Fibroblast of the aortic adventitia (primary cell): ENCODE measurements around the gene SIRT5. TPM values are rescaled to one million over a fixed set of nuclear protein-coding genes. Genes with fewer than 3 reads are reported as not detected.

Experiments
- DNase-seq: peaks from one replicate; pipeline ENCODE4 v3.0.0-alpha.2; 2010; ENCODE audit warnings: low read depth
- H3K4me3 ChIP-seq: 2 replicates; pipeline ENCODE4 v1.5.1; 2011; ENCODE audit warnings: low read depth, mild to moderate bottlenecking, control low read depth, low read length, moderate library complexity
- total RNA-seq: library from RNA; depleted of rRNA; stranded (reverse); fragments of >200 nt; gene quantifications from 2 replicates; pipeline ENCODE4 v1.2.3, GENCODE V29; 2012; ENCODE audit warnings: low replicate concordance
- TF ChIP-seq, protein P1 (sequence below): IDR thresholded peaks from 2 replicates; pipeline ENCODE4 v1.5.1; 2011; ENCODE audit warnings: mild to moderate bottlenecking, low read length, control low read depth, inconsistent platforms; ENCODE audit not compliant: insufficient read depth

The SIRT5 gene
- total RNA-seq, 1 donor, result 8.6 TPM

DNA sequence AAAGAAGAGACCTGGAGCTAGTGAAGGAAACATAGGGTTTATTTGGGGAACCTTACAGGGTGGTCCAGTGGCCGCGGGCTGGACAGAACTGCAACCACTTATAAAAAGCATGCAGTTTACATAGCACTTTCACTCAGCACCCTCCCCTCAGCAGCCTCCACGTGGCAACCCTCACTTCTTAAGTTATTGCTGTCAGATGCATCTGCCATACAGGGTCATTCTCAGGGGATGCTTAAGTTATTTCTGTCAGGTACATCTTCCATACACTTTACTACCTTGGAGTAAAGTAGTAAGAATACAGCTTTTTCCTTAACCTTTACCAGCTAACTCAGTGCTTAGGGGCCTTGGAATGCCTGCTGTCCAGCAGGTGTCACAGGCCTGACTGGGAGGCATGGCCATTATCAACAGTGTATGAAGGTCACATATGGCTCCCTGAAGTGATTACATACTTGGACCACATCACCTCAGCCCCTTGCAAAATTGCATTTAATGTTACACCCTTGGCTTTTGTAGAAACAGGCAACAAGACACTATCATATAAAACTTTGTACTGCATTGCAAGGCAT lies 38.7 kb downstream of the SIRT5 start:
- H3K4me3 ChIP-seq, result no peak overlapping the region
- no peak for DNase-seq
- TF ChIP-seq, protein P1, sequence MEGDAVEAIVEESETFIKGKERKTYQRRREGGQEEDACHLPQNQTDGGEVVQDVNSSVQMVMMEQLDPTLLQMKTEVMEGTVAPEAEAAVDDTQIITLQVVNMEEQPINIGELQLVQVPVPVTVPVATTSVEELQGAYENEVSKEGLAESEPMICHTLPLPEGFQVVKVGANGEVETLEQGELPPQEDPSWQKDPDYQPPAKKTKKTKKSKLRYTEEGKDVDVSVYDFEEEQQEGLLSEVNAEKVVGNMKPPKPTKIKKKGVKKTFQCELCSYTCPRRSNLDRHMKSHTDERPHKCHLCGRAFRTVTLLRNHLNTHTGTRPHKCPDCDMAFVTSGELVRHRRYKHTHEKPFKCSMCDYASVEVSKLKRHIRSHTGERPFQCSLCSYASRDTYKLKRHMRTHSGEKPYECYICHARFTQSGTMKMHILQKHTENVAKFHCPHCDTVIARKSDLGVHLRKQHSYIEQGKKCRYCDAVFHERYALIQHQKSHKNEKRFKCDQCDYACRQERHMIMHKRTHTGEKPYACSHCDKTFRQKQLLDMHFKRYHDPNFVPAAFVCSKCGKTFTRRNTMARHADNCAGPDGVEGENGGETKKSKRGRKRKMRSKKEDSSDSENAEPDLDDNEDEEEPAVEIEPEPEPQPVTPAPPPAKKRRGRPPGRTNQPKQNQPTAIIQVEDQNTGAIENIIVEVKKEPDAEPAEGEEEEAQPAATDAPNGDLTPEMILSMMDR, result no peak

- DNase-seq, result peak; percentile 62
- peak overlapping the region; percentile 90 for H3K4me3 ChIP-seq
- TF ChIP-seq, protein P1, result no peak
These were observed 39.9 kb downstream of the SIRT5 start for GRCh38 chr6:13614126-13614925.

- TF ChIP-seq, protein P1, result peak; percentile 90
- DNase-seq, result peak; percentile 99
These were observed 40.8 kb downstream of the SIRT5 start, which contains the start of gene NOL7 for GRCh38 chr6:13614926-13615791. Gene NOL7 (plus strand): TSS chr6:13615335. CDS start chr6:13615359, 24 bp downstream.

GRCh38 chr6:13615792-13616120 lies 41.4 kb downstream of the SIRT5 start:
- DNase-seq, result peak; percentile 49
- H3K4me3 ChIP-seq, result peak overlapping the region; percentile 90
- TF ChIP-seq, protein P1, result no peak

More at GRCh38 chr6:13614926-13615791, 40.8 kb downstream of the SIRT5 start, which contains the start of gene NOL7:
- H3K4me3 ChIP-seq, result peak within 1 kb of the TSS; percentile 90

GRCh38 chr6:13617066-13617465 lies 42.7 kb downstream of the SIRT5 start:
- DNase-seq, result no peak
- H3K4me3 ChIP-seq, result no peak overlapping the region
- TF ChIP-seq, protein P1, result no peak

GRCh38 chr6:13624871-13625288 lies 50.5 kb downstream of the SIRT5 start:
- DNase-seq, result peak; percentile 48
- TF ChIP-seq, protein P1, result peak; percentile 51

More at GRCh38 chr6:13624871-13625288, 50.5 kb downstream of the SIRT5 start:
- no peak overlapping the region for H3K4me3 ChIP-seq
